Measurements from ENCODE around the gene SCAPER.
"Not testable (repeated sequence)": the region's sequence is repeated elsewhere in the genome, so short reads cannot be mapped to it uniquely, and the experiment has no call there.

SCAPER gene

DNA sequence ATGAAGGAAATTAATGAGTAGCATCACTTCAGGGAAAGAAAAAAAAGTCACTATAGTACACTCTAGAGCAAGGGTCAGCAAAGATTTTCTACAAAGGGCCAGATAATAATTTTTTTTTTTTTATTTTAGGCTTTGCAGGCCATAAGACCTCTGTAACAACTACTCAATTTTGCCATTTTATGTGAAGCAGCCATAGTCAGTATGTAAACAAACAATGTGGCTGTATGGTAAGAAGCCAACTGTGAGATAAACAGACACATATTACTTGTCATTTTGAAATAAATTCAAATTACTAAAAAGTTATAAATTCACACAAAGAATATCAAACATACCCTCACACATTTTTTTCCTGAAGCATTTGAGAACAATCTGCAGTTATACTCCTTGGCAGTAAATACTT, 40.6 kb downstream of the SCAPER start:
- DNase-seq (ENCODE audit: extremely low read depth in 1 of 2, low read depth in 1 of 2): no peak

DNA sequence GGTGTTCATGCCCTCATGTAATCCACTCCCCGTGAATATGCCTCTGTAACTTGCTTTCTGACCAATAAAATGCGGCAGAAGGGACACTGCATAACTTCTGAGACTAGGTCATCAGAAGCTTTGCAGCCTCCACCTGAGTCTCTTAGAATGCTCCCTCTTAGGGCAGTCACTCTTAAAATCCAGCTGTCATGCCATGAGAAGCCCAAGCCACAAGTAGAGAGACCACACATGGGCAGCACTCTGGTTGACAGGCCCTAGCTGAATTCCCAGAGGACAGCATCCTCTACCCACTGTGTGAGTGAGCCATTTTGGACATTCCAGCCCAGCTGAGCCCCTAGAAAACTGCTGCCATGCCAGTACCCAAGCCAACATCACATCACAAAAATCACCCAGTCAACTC, 41.4 kb downstream of the SCAPER start:
- DNase-seq (ENCODE audit: extremely low read depth in 1 of 2, low read depth in 1 of 2): no peak

DNA sequence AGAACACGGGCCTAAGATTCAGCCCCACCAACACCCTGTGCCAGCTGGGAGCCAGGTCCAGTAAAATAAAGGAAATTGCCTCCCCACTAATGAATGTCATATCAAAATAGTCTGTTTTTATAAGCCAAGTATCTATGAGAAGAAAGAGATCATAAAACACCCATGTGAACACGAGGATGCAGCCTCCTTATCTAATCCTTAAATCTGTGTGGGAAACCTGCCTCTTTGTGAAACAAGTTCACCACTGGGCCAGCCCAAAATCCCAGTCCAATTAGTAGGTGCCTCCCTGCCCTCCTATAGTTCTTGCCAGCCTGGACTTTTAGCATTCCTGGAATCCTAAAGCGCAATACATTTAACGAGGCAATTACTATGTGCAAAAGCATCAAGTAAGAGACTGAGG, 42.0 kb downstream of the SCAPER start:
- DNase-seq (ENCODE audit: extremely low read depth in 1 of 2, low read depth in 1 of 2): no peak

DNA sequence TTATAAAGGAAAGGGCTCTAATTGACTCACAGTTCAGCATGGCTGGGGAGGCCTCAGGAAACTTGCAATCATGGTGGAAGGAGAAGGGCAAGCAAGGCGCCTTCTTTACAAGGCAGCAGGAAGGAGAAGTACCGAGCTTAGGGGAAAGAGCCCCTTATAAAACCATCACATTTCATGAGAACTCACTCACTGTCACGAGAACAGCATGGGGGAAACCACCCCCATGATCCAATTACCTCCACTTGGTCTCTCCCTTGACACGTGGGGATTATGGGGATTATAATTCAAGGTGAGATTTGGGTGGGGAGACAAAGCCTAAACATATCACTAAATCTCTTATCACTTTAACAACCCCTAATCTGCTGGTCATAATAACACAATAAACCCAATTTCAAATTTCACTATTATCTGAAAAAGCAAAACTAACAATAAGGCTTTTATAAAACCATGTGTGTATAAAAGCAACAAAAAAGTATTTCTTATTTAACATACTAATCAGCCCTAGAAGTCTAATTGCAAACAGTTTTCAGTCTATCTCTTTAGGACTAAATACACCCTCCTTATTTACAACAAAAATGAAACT, 43.2 kb downstream of the SCAPER start:
- no peak for DNase-seq (ENCODE audit: extremely low read depth in 1 of 2, low read depth in 1 of 2)

DNA sequence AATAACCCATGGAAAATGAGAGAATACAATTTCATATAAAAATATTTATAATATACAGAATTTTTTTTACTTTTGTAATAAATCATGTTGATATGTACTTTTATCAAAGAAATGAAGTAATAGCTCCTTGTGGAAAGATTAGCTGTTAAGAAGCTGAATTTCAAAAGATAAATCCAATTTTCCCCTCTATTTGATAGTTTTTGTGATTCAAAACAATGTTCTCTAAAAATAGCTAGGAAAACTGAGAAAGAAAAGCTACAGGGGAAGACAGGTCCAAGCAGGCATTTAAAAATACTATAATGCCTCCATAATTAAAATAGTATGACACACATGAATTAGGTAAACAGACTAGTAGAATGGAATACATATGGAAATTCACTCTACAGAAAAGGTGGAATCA, 44.9 kb downstream of the SCAPER start:
- no peak for DNase-seq (ENCODE audit: extremely low read depth in 1 of 2, low read depth in 1 of 2)

DNA sequence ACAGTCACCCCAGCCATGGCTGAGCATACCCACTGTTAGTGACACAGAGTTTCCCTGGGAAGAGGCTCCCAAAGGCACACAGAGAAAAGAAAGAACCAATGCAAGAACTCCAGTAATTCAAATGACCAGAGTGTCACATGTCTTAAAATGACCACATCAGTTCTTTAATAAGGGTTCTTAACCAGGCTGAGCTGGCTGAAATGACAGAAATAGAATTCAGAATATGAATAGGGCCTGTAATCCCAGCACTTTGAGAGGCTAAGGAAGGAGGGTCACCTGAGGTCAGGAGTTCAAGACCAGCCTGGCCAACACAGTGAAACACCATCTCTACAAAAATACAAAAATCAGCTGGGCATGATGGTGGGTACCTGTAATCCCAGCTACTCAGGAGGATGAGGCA, 54.8 kb downstream of the SCAPER start:
- DNase-seq (ENCODE audit: extremely low read depth in 1 of 2, low read depth in 1 of 2): not testable (repeated sequence)

DNA sequence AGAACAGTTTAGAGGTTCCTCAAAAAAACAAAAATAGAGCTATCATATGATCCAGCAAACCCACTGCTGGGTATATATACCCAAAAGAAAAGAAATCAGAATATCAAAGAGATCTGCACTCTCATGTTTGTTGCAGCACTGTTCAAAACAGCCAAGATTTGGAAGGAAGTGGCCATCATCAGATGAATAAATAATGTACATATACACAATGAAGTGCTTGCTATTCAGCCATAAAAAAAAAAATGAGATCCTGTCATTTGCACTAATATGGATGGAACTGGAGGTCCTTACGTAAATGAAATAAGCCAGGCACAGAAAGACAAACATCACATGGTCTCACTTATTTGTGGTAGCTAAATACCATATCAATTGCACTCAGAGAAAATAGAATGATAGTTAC, 58.4 kb downstream of the SCAPER start:
- no peak for DNase-seq (ENCODE audit: extremely low read depth in 1 of 2, low read depth in 1 of 2)

DNA sequence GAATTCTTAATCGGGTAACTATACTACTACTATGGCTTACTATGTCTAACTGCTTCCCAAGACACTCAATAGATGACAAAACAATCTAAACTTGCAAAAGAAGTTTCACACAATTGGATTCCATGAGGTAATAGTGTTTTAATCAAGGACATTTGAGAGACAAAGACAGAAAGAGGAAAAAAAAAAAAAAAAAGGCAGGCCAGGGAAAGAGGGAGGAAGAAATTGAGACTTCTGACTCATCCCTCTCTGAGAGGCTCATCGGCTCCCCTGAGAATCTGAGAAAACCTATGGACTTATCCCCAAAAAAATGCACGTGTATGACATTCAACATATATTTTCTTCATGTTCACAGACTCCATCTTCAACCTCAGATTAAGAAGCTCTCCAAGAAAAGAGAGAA, 61.0 kb downstream of the SCAPER start:
- no peak for DNase-seq (ENCODE audit: extremely low read depth in 1 of 2, low read depth in 1 of 2)

DNA sequence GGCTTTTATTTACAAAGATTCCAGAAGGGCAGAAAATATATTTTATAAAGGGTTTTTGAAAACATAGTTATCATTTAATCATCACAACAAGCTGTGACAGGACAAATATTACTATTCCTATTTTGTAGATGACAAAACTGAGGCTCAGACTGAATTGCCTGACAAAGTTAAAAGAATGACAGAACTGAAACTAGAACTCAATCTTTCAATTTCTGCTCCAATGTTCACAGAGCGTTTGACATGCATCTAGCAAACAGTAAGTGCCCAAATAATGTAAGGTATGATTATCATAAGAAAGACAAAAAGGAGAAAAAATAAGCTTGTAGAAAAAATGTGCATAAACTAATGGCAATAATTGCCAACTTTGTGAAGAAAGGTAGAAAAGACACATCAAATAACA, 61.9 kb downstream of the SCAPER start:
- no peak for DNase-seq (ENCODE audit: extremely low read depth in 1 of 2, low read depth in 1 of 2)

DNA sequence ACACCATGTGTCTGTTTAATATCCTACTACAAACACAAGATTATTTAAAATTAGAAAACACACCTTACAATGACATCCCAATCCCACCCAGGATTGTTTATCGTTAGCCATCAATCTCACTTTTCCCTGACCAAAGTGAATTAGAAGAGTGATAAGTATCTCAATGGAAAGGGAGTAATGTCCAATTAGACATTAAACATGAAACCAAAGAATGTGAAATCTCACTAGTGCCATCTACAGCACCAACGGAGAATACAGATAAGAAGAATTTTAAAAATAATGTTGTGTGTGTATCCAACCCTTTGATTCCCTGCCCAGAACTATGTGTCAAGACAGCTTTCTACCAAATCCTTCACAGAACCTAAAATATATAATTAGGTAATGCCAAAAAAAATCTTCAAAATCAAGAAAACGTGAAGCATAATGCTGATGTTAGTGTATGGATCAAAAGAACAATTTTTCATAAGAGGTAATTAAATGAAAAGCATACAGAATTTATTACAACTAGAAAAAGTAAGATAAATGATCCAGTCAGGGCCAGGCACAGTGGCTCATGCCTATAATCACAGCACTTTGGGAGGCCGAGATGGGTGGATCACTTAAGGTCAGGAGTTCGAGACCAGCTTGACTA, 64.2 kb downstream of the SCAPER start:
- DNase-seq (ENCODE audit: extremely low read depth in 1 of 2, low read depth in 1 of 2): no peak

DNA sequence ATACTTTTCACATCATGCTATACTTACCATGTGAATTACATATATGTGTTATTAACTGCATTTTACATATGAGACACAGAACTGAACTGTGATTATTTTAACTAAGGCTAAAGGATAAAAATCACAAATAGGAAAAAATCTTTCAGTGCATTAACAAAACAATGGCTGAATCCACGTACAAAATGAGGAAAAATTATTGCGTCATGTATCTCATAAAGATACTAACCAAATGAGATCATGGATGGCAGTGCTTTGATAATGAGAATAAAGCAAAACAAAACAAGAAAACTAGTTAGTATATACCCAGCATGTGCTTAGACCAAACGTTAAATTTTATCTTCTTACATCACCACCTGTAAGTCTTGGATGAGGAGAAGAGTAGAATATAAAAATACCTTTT, 66.0 kb downstream of the SCAPER start:
- DNase-seq (ENCODE audit: extremely low read depth in 1 of 2, low read depth in 1 of 2): no peak

DNA sequence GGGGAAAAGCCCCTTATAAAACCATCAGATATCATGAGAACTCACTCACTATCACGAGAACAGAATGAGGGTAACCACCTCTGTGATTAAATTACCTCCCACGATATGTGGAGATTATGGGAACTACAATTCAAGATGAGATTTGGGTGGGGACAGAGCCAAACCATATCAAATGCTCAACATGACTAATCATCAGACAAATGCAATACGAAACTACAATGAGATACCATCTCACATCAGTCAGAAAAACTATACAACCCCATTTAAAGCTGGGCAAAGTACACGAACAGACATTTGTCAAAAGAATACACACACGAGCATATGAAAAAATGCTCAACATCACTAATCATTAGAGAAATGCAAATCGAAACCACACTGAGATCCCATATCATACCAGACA, 67.7 kb downstream of the SCAPER start:
- DNase-seq (ENCODE audit: extremely low read depth in 1 of 2, low read depth in 1 of 2): no peak

DNA sequence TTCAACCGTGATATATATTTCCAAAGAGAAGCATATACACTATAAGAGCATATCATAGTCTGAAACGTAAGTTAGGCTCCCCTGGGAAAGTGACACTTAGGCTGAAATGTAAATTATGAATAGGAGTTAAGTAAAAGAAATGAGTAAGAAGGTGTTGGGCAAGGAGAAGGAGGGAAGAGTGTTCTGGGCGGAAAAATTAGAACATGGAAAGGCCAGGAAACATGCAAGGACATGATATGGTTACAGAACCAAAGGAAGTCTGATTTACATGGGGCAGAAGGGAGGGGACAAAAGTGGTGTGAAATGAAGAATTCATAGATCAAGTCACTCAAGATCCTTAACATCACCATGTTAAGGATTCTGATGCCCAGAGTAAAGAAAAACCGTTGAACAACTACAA, 75.2 kb downstream of the SCAPER start:
- no peak for DNase-seq (ENCODE audit: extremely low read depth in 1 of 2, low read depth in 1 of 2)

DNA sequence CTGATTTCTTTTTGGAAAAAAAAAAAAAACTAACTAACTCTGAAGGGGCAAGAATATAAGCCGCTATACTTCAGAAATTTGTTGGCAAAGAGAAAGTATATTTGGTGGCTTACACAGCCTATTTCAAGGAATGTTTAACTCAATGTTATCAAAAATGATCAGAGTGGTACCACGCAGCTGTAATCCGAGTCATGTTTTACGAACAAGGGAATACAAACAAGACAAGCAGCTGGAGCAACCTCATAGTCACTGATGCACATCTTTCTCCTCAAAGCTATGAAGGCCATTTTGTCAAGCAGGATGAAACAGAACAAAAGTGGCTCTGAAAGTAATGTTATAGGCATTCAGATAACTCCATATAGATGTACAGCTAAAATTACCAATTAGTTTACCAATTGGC, 81.2 kb downstream of the SCAPER start:
- DNase-seq (ENCODE audit: extremely low read depth in 1 of 2, low read depth in 1 of 2): no peak

DNA sequence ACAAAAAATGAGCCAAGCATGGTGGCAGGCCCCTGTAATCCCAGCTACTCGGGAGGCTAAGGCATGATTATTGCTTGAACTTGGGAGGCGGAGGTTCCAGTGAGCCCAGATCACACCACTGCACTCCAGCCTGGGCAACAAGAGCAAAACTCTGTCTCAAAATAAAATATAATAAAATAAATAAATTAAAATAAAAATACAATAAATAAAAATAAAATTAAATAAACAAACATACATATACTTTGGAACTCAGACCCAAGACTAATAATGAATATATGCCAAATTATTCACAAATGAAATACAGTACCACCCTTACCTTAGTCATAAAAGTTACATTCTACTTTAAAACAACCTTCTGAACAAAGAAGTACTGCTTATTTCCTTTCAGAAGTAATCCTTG, 81.8 kb downstream of the SCAPER start:
- DNase-seq (ENCODE audit: extremely low read depth in 1 of 2, low read depth in 1 of 2): no peak

DNA sequence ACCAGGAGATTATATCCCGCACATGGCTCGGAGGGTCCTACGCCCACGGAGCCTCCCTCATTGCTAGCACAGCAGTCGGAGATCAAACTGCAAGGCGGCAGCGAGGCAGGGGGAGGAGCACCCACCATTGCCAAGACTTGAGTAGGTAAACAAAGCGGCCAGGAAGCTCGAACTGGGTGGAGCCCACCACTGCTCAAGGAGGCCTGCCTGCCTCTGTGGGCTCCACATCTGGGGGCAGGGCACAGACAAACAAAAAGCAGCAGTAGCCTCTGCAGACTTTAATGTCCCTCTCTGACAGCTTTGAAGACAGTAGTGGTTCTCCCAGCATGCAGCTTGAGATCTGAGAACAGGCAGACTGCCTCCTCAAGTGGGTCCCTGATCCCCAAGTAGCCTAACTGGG, 86.2 kb downstream of the SCAPER start:
- DNase-seq (ENCODE audit: extremely low read depth in 1 of 2, low read depth in 1 of 2): not testable (repeated sequence)

DNA sequence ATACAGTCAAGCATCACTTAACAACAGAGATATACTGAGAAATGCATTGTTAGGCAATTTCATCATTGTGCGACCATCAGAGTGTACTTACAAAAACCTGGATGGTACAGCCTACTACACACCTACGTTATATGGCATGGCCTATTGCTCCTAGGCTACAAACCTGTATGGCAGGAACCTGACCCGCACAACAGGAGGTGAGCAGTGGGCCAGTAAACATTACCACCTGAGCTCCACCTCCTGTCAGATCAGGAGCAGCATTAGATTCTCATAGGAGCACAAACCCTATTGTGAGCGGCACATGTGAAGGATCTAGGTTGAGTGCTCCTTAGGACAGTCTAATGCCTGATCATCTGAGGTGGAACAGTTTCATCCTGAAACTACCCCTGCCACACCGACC, 89.7 kb downstream of the SCAPER start:
- DNase-seq (ENCODE audit: extremely low read depth in 1 of 2, low read depth in 1 of 2): no peak

DNA sequence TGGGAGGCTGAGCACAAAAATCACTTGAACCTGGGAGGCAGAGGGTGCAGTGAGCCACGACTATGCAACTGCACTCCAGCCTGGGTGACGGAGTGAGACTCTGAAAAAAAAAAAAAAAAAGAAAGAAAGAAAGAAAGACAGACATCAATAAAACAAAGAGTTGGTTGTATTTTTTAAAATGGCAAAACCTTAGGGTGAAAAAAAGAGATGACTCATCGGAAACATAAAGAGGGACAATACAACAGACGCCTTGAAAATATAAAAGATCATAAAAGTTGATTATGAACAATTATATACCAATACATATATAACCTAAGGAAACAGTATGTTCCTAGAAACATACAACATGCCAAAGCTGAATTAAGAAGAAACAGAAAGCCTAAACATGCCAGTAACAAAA, 92.8 kb downstream of the SCAPER start:
- DNase-seq (ENCODE audit: extremely low read depth in 1 of 2, low read depth in 1 of 2): no peak

DNA sequence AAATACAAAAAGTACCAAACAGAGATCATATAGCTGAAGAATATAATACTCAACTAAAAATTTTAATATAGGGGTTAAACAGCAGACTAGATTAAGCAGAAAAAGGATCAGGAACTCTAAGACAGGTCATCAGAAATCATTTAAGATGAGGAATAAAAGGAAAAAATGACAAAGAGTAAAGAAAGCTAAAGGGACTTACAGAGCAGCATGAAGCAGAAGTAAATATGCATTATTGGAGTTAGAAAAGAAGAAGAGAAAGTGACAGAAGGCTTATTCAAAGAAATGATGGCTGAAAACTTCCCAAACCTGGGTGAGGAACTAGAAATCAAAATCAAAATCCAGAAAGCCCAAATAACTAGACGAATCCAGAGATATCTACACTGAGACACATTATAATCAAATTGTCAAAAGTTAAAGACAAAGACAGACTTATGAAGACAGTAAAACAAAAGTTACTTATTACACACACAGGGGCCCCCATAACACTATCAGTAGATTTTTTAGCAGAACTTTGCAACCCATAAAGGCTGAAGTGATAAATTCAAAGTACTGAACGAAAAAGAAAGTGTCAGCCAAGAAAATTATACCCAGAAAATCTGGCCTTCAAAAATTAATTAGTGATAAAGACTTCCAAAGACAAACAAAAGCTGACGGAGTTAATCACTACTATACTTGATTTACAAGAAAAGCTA, 95.6 kb downstream of the SCAPER start:
- no peak for DNase-seq (ENCODE audit: extremely low read depth in 1 of 2, low read depth in 1 of 2)

DNA sequence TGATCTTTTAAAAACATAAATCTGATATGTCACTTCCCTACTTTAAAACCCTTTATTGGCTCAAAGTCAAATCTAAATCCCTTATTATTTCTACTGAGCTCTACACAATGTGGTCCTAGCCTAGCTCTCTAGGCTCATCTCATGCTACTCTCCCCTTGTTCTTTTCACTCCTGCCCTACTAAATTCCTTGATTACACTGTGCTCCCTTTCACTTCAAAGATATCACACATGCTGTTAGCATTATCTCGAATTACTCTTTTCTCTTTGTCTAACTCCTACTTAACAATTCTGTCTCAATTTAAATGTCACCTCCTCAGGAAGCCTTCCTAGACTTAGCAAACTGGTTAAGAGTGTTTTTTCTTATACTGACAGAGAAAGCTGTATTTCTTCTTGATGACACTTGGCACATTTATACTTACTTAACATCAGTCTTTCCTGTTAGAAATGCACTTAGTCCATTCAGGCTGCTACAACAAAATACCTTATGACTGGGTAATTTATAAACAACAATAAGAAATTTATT, 102.0 kb downstream of the SCAPER start:
- DNase-seq (ENCODE audit: extremely low read depth in 1 of 2, low read depth in 1 of 2): no peak

DNA sequence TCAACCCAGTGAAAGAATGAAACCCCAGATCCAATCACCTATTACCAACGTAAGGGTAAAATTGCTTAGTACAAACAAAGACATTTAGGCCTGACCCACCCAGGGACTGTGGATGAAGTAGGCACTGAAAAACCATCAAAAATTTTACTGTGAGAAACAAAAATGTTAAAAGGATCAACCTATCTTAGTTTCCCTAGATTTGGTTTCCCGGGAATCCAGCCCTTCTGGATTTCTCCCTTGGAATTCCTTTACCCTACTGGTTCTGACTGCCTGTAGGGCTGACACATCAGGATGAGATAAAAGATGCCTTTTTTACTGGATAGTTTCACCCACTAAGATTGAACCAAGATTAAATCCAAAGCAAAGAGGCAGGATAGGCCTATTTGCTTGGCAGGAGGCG, 102.7 kb downstream of the SCAPER start:
- no peak for DNase-seq (ENCODE audit: extremely low read depth in 1 of 2, low read depth in 1 of 2)

DNA sequence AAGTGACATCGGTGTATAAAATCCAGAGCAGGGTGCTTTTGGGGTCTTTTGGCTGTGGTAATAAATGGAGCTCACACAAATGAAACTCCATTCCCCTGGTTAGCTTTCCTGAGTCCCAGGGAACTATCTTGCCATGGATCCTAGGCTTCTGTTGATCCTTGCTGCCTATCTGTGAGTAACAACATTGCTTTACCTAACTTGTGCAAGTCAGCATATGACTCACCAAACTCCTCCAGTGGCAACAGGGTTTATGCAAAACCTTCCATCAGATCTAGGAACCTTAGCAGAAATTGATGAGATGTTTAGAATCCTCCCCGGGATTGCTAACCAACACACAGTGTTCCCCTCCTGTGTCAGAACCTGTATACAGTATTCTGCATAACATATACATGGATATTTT, 105.4 kb downstream of the SCAPER start:
- DNase-seq (ENCODE audit: extremely low read depth in 1 of 2, low read depth in 1 of 2): no peak

Data from activated CD8-positive, alpha-beta memory T cell treated with anti-CD3 and anti-CD28 coated beads for 1 hour (primary cell).